ENCODE measurements around the gene SHB.

Gene SHB

GRCh38 chr9:38022203-38022895 lies 46.7 kb downstream of the SHB start:
- DNase-seq, result no peak

GRCh38 chr9:38020151-38021076 lies 48.6 kb downstream of the SHB start:
- no peak for DNase-seq

- no peak for DNase-seq
These were observed 49.3 kb downstream of the SHB start for GRCh38 chr9:38019731-38020130.

GRCh38 chr9:38018958-38019602 lies 49.9 kb downstream of the SHB start:
- DNase-seq, result no peak

- no peak for DNase-seq
These were observed 50.6 kb downstream of the SHB start for GRCh38 chr9:38018241-38018957.

GRCh38 chr9:38017885-38018186 lies 51.2 kb downstream of the SHB start:
- DNase-seq, result no peak

GRCh38 chr9:38017149-38017884 lies 51.7 kb downstream of the SHB start:
- no peak for DNase-seq

- no peak for DNase-seq
These were observed 52.5 kb downstream of the SHB start for GRCh38 chr9:38016375-38017135.

- DNase-seq, result no peak
These were observed 53.1 kb downstream of the SHB start for GRCh38 chr9:38015906-38016305.

GRCh38 chr9:38015266-38015665 lies 53.8 kb downstream of the SHB start:
- DNase-seq, result no peak

- no peak for DNase-seq
These were observed 56.1 kb downstream of the SHB start for GRCh38 chr9:38012767-38013450.

GRCh38 chr9:38011991-38012390 lies 57.0 kb downstream of the SHB start:
- no peak for DNase-seq

- DNase-seq, result no peak
These were observed 57.9 kb downstream of the SHB start for GRCh38 chr9:38010918-38011704.

GRCh38 chr9:38009990-38010389 lies 59.0 kb downstream of the SHB start:
- no peak for DNase-seq

GRCh38 chr9:38009035-38009501 lies 60.0 kb downstream of the SHB start:
- no peak for DNase-seq

- DNase-seq, result no peak
These were observed 60.6 kb downstream of the SHB start for GRCh38 chr9:38008168-38009034.

- DNase-seq, result no peak
These were observed 62.0 kb downstream of the SHB start for GRCh38 chr9:38007016-38007415.

- no peak for DNase-seq
These were observed 62.9 kb downstream of the SHB start for GRCh38 chr9:38006163-38006562.
